ENCODE results near the gene CHRND.

Gene CHRND

GRCh38 chr2:232502911-232503808, 22.8 kb upstream of the CHRND start:
- no peak for TF ChIP-seq MAX (IDR thresholded peaks at IDR 0.05)
- TF ChIP-seq CEBPB (IDR thresholded peaks at IDR 0.05) = no peak
- TF ChIP-seq EGR1 (IDR thresholded peaks at IDR 0.05) = peak; percentile 92
- TF ChIP-seq CREB1 (IDR thresholded peaks at IDR 0.05; ENCODE audit: low read depth) = peak; percentile 86
- TF ChIP-seq TCF12 (IDR thresholded peaks at IDR 0.05; ENCODE audit: low read depth) = no peak
- TF ChIP-seq RAD21 (IDR thresholded peaks at IDR 0.05; ENCODE audit: low read depth) = no peak
- no peak for TF ChIP-seq YY1 (IDR thresholded peaks at IDR 0.05; ENCODE audit: low read depth)
- 0 out of 2 replicates have a peak, but pooled peaks have one; percentile 12 for TF ChIP-seq EP300 (IDR thresholded peaks at IDR 0.05; ENCODE audit: borderline replicate concordance)
- no peak for TF ChIP-seq REST (IDR thresholded peaks at IDR 0.05; ENCODE audit: low read depth)
- no peak for TF ChIP-seq TEAD4 (IDR thresholded peaks at IDR 0.05)
- TF ChIP-seq ZBTB7A (IDR thresholded peaks at IDR 0.05; ENCODE audit: low read depth) = 0 out of 2 replicates have a peak, but pooled peaks have one; percentile 25
- no peak for TF ChIP-seq FOXM1 (IDR thresholded peaks at IDR 0.05; ENCODE audit: borderline replicate concordance, low read depth)
- TF ChIP-seq, protein P1, sequence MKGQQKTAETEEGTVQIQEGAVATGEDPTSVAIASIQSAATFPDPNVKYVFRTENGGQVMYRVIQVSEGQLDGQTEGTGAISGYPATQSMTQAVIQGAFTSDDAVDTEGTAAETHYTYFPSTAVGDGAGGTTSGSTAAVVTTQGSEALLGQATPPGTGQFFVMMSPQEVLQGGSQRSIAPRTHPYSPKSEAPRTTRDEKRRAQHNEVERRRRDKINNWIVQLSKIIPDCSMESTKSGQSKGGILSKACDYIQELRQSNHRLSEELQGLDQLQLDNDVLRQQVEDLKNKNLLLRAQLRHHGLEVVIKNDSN (IDR thresholded peaks at IDR 0.05) = no peak
- TF ChIP-seq TAF1 (IDR thresholded peaks at IDR 0.05; ENCODE audit: low read depth) = no peak
- no peak for TF ChIP-seq NFIC (IDR thresholded peaks at IDR 0.05)

- TF ChIP-seq, protein P1 (IDR thresholded peaks at IDR 0.05) = no peak
- TF ChIP-seq CREB1 (IDR thresholded peaks at IDR 0.05; ENCODE audit: low read depth) = no peak
- TF ChIP-seq ZBTB7A (IDR thresholded peaks at IDR 0.05; ENCODE audit: low read depth) = no peak
Observed at GRCh38 chr2:232503809-232504323, 22.1 kb upstream of the CHRND start.

- TF ChIP-seq TCF12 (IDR thresholded peaks at IDR 0.05; ENCODE audit: low read depth) (no peak), CREB1 (IDR thresholded peaks at IDR 0.05; ENCODE audit: low read depth) (no peak), MAX (IDR thresholded peaks at IDR 0.05) (no peak), EP300 (IDR thresholded peaks at IDR 0.05; ENCODE audit: borderline replicate concordance) (no peak), RAD21 (IDR thresholded peaks at IDR 0.05; ENCODE audit: low read depth) (no peak), CEBPB (IDR thresholded peaks at IDR 0.05) (no peak)
Observed at GRCh38 chr2:232504438-232504837, 21.5 kb upstream of the CHRND start.

GRCh38 chr2:232505856-232506255, 20.1 kb upstream of the CHRND start:
- TF ChIP-seq ZBTB7A (IDR thresholded peaks at IDR 0.05; ENCODE audit: low read depth) = no peak
- no peak for TF ChIP-seq RAD21 (IDR thresholded peaks at IDR 0.05; ENCODE audit: low read depth)
- no peak for TF ChIP-seq CREB1 (IDR thresholded peaks at IDR 0.05; ENCODE audit: low read depth)
- TF ChIP-seq CEBPB (IDR thresholded peaks at IDR 0.05) = no peak
- TF ChIP-seq TAF1 (IDR thresholded peaks at IDR 0.05; ENCODE audit: low read depth) = no peak
- TF ChIP-seq REST (IDR thresholded peaks at IDR 0.05; ENCODE audit: low read depth) = no peak
- no peak for TF ChIP-seq EP300 (IDR thresholded peaks at IDR 0.05; ENCODE audit: borderline replicate concordance)
- TF ChIP-seq FOXM1 (IDR thresholded peaks at IDR 0.05; ENCODE audit: borderline replicate concordance, low read depth) = no peak
- no peak for TF ChIP-seq EGR1 (IDR thresholded peaks at IDR 0.05)
- TF ChIP-seq, protein P1 (IDR thresholded peaks at IDR 0.05) = no peak
- no peak for TF ChIP-seq TEAD4 (IDR thresholded peaks at IDR 0.05)
- TF ChIP-seq MAX (IDR thresholded peaks at IDR 0.05) = no peak
- no peak for TF ChIP-seq TCF12 (IDR thresholded peaks at IDR 0.05; ENCODE audit: low read depth)
- no peak for TF ChIP-seq YY1 (IDR thresholded peaks at IDR 0.05; ENCODE audit: low read depth)
- TF ChIP-seq NFIC (IDR thresholded peaks at IDR 0.05) = no peak

- TF ChIP-seq NFIC (IDR thresholded peaks at IDR 0.05) (no peak), EGR1 (IDR thresholded peaks at IDR 0.05) (no peak), CEBPB (IDR thresholded peaks at IDR 0.05) (no peak), CREB1 (IDR thresholded peaks at IDR 0.05; ENCODE audit: low read depth) (no peak), MAX (IDR thresholded peaks at IDR 0.05) (no peak), TEAD4 (IDR thresholded peaks at IDR 0.05) (no peak), ZBTB7A (IDR thresholded peaks at IDR 0.05; ENCODE audit: low read depth) (no peak), RAD21 (IDR thresholded peaks at IDR 0.05; ENCODE audit: low read depth) (no peak), FOXM1 (IDR thresholded peaks at IDR 0.05; ENCODE audit: borderline replicate concordance, low read depth) (no peak), EP300 (IDR thresholded peaks at IDR 0.05; ENCODE audit: borderline replicate concordance) (no peak), YY1 (IDR thresholded peaks at IDR 0.05; ENCODE audit: low read depth) (no peak), TAF1 (IDR thresholded peaks at IDR 0.05; ENCODE audit: low read depth) (no peak), REST (IDR thresholded peaks at IDR 0.05; ENCODE audit: low read depth) (no peak), TCF12 (IDR thresholded peaks at IDR 0.05; ENCODE audit: low read depth) (no peak)
- TF ChIP-seq, protein P1 (IDR thresholded peaks at IDR 0.05) = no peak
Observed at GRCh38 chr2:232506709-232507108, 19.3 kb upstream of the CHRND start.
